ENCODE results near the gene JARID2. TPM values are rescaled to one million over a fixed set of nuclear protein-coding genes. Genes with fewer than 3 reads are reported as not detected.
A peak's percentile ranks its signal among the peaks of the same experiment; 100 is the strongest.

The JARID2 gene
- total and polyA plus RNA-seq, 9 of the 15 experiments (the other 6 are each of a cell fraction or from before 2014, with no cell fraction given) = 5.0 to 29.0 (median 15.6) TPM

- 0 out of 2 replicates have a peak, but pooled peaks have one; percentile 9 for TF ChIP-seq MAX (CRISPR knock-in tag; IDR thresholded peaks at IDR 0.05)
- TF ChIP-seq FOXJ2 (tag; IDR thresholded peaks at IDR 0.05) = no peak
- no peak for TF ChIP-seq SREBF2 (CRISPR knock-in tag; IDR thresholded peaks at IDR 0.05)
- no peak for TF ChIP-seq POU5F1 (IDR thresholded peaks at IDR 0.05; ENCODE audit: borderline replicate concordance, low read depth, low read length, partially characterized antibody)
- TF ChIP-seq DDX20 (tag; IDR thresholded peaks at IDR 0.05; ENCODE audit: low read depth) = no peak
- TF ChIP-seq CBFA2T3 (IDR thresholded peaks at IDR 0.05) = no peak
- TF ChIP-seq ILF3 (IDR thresholded peaks at IDR 0.05; ENCODE audit: borderline replicate concordance) = no peak
- TF ChIP-seq MTF1 (CRISPR knock-in tag; IDR thresholded peaks at IDR 0.05; ENCODE audit: borderline replicate concordance) = no peak
- no peak for TF ChIP-seq ZKSCAN3 (CRISPR knock-in tag; IDR thresholded peaks at IDR 0.05)
- peak; percentile 80 for TF ChIP-seq CTCFL (IDR thresholded peaks at IDR 0.05; ENCODE audit: borderline replicate concordance, insufficient read depth, low read depth, low read length, poor library complexity, severe bottlenecking)
These were observed 91.7 kb downstream of the JARID2 start (continued) for GRCh38 chr6:15337582-15337981.

Data from K562 (cell line).